ENCODE results near the gene TMPRSS11F.

DNA sequence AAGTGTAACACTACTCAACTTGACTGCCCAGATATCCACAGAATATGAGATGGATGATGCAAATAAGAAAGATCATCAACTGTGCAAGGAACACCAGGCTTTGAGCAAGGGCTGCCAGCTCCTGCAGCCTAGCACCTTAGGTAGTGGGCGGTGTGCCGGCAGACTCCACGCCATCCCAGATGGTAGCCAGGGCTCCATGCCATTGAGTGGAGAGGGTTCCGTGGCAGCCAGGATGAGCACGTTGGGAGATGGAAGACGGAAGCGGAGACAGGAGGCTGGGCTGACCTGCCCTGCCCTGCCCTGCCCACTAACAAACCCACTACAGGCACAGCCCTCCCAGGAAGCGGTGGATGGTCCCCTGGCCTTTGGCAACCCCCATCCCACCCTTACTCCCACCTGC, 51.9 kb downstream of the TMPRSS11F start:
- TF ChIP-seq, protein P1, sequence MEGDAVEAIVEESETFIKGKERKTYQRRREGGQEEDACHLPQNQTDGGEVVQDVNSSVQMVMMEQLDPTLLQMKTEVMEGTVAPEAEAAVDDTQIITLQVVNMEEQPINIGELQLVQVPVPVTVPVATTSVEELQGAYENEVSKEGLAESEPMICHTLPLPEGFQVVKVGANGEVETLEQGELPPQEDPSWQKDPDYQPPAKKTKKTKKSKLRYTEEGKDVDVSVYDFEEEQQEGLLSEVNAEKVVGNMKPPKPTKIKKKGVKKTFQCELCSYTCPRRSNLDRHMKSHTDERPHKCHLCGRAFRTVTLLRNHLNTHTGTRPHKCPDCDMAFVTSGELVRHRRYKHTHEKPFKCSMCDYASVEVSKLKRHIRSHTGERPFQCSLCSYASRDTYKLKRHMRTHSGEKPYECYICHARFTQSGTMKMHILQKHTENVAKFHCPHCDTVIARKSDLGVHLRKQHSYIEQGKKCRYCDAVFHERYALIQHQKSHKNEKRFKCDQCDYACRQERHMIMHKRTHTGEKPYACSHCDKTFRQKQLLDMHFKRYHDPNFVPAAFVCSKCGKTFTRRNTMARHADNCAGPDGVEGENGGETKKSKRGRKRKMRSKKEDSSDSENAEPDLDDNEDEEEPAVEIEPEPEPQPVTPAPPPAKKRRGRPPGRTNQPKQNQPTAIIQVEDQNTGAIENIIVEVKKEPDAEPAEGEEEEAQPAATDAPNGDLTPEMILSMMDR (IDR thresholded peaks at IDR 0.05) = no peak
- TF ChIP-seq POLR2A (IDR thresholded peaks at IDR 0.05) = no peak

All from breast epithelium (tissue), 3 donors.